ENCODE results near the gene TTLL7. TPM values are rescaled to one million over a fixed set of nuclear protein-coding genes. Genes with fewer than 3 reads are reported as not detected.

Gene TTLL7
- total RNA-seq, 1 experiment from 2014 or later = 6.6 TPM

DNA sequence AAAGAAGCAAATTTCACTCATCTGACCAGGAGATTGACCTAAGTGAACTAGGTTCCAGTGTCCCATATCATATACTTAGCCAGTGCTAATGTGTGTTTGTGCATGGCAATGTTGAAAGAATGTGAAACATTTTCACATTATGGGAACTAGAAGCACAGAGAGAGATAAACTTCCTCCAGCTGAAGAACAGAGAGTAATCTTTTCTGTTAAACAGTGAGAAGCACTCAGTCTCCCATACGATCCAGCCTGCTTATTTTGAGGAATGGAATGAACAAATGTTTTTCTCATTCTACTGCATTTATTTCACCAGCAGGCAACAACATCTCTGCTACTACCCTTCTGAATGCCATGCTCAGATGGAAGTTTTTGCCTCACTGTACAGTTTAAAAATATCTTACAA is 170.5 kb downstream of the TTLL7 start:
- H3K9me3 ChIP-seq (ENCODE audit: control insufficient read depth, low read depth, low read length) = no peaks in the 10 kb centered on the region
- no peak overlapping the region for H2BK120ac ChIP-seq (ENCODE audit: low read depth, low read length, poor library complexity, severe bottlenecking)
- no peaks in the 10 kb centered on the region for H3K36me3 Mint-ChIP-seq (ENCODE audit: insufficient read depth in 1 of 3, low read depth in 3 of 3)
- H3K23ac ChIP-seq (ENCODE audit: insufficient read length, low read depth, low read length) = no peak overlapping the region
- WGBS (ENCODE audit: extremely low coverage, insufficient read length, low lambda C conversion rate) = no CpG with 5 or more reads among the region's 1 CpG
- H3K27me3 Mint-ChIP-seq (ENCODE audit: low read depth) = no peaks in the 10 kb centered on the region
- H3K56ac ChIP-seq (ENCODE audit: insufficient read length, low read depth, low read length) = no peak overlapping the region
- DNase-seq = no peak
- TF ChIP-seq, protein P1, sequence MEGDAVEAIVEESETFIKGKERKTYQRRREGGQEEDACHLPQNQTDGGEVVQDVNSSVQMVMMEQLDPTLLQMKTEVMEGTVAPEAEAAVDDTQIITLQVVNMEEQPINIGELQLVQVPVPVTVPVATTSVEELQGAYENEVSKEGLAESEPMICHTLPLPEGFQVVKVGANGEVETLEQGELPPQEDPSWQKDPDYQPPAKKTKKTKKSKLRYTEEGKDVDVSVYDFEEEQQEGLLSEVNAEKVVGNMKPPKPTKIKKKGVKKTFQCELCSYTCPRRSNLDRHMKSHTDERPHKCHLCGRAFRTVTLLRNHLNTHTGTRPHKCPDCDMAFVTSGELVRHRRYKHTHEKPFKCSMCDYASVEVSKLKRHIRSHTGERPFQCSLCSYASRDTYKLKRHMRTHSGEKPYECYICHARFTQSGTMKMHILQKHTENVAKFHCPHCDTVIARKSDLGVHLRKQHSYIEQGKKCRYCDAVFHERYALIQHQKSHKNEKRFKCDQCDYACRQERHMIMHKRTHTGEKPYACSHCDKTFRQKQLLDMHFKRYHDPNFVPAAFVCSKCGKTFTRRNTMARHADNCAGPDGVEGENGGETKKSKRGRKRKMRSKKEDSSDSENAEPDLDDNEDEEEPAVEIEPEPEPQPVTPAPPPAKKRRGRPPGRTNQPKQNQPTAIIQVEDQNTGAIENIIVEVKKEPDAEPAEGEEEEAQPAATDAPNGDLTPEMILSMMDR (conservative IDR thresholded peaks at IDR 0.05) = no peak
- H2BK5ac ChIP-seq (ENCODE audit: insufficient read length, low read length) = no peak overlapping the region
- no peak overlapping the region for H2BK12ac ChIP-seq (ENCODE audit: insufficient read length, low read depth, low read length)
- no peak overlapping the region for H3K18ac ChIP-seq (ENCODE audit: insufficient read length, low read depth, low read length)
- no peaks in the 10 kb centered on the region for H3K27me3 ChIP-seq (ENCODE audit: insufficient read depth, low read length)
- H3K9ac ChIP-seq (ENCODE audit: extremely low read depth, insufficient read length, low read length) = no peak overlapping the region
- H4K5ac ChIP-seq (ENCODE audit: insufficient read length, low read depth, low read length) = no peak overlapping the region
- H3K79me1 ChIP-seq (ENCODE audit: insufficient read depth, low read depth, low read length, poor library complexity, severe bottlenecking) = no peaks in the 10 kb centered on the region
- H4K91ac ChIP-seq (ENCODE audit: insufficient read length, low read depth, low read length) = no peak overlapping the region
- no peak overlapping the region for H3K27ac ChIP-seq (ENCODE audit: insufficient read length, low read depth, low read length)
- H3K27ac Mint-ChIP-seq = no peak overlapping the region
- H3T11ph ChIP-seq (ENCODE audit: low read length) = no peak overlapping the region
- H3K4me2 ChIP-seq (ENCODE audit: insufficient read depth, insufficient read length, low read length) = no peak overlapping the region
- H3K9me3 Mint-ChIP-seq = peaks cover 0 to 2% of the 10 kb centered on the region in 2 experiments; a peak in 1 of 5 replicates
- no peak overlapping the region for H3K4ac ChIP-seq (ENCODE audit: low read depth, low read length)
- no peak overlapping the region for H2BK20ac ChIP-seq (ENCODE audit: low read depth, low read length, poor library complexity, severe bottlenecking)
- no peak overlapping the region for H3K14ac ChIP-seq (ENCODE audit: insufficient read depth, low read length)
- H4K20me1 ChIP-seq (ENCODE audit: control insufficient read depth, insufficient read depth, insufficient read length) = no peaks in the 10 kb centered on the region
- no peak overlapping the region for H2AK5ac ChIP-seq (ENCODE audit: insufficient read length, low read length)
- no peak overlapping the region for H2BK15ac ChIP-seq (ENCODE audit: low read depth, low read length)
- no peak overlapping the region for H2AFZ ChIP-seq (ENCODE audit: low read length)
- peaks cover 0 to 3% of the 10 kb centered on the region in 2 experiments; a peak in 2 of 4 replicates for H3K4me1 Mint-ChIP-seq
- H3K4me3 Mint-ChIP-seq = no peak overlapping the region
- no peak overlapping the region for H4K8ac ChIP-seq (replicated peaks; ENCODE audit: insufficient read length, low read depth, low read length)
- H3K23me2 ChIP-seq (ENCODE audit: insufficient read length, low read depth, low read length, poor library complexity, severe bottlenecking) = no peaks in the 10 kb centered on the region
- no peaks in the 10 kb centered on the region for H3K79me2 ChIP-seq (ENCODE audit: insufficient read depth, low read length)
- H3K4me1 ChIP-seq (ENCODE audit: insufficient read depth, low read length) = no peaks in the 10 kb centered on the region
